Tibial nerve (tissue), 4 donors: ENCODE measurements around the gene MRS2. TPM values are rescaled to one million over a fixed set of nuclear protein-coding genes. Genes with fewer than 3 reads are reported as not detected.
A peak's percentile ranks its signal among the peaks of the same experiment; 100 is the strongest.
"Not testable (repeated sequence)": the region's sequence is repeated elsewhere in the genome, so short reads cannot be mapped to it uniquely, and the experiment has no call there.

Source experiments
- DNase-seq, 2 donors: peaks; one replicate each; pipeline ENCODE4 v3.0.0-alpha.2; 2019; ENCODE audit warnings: low spot score in 2 of 2
- H3K27ac ChIP-seq, 4 donors: fragments of 200-600 bp; sonication (generic) in 3 of 4; one replicate each; pipeline ENCODE4 v1.5.1; 2017 to 2019; ENCODE audit warnings: mild to moderate bottlenecking in 1 of 4
- H3K27me3 ChIP-seq, 2 donors: fragments of 200-600 bp; sonication (generic) in 1 of 2; one replicate each; pipeline versions ENCODE4 v1.5.1 to v1.6.0; 2017 to 2019
- H3K36me3 ChIP-seq, 3 donors: fragments of 200-600 bp; sonication (generic); one replicate each; pipeline ENCODE4 v1.5.1; 2018 to 2019
- H3K4me1 ChIP-seq, 4 donors: fragments of 200-600 bp; sonication (generic) in 3 of 4; one replicate each; pipeline ENCODE4 v1.5.1; 2017 to 2019
- H3K4me3 ChIP-seq, 4 donors: fragments of 200-600 bp; sonication (generic) in 3 of 4; one replicate each; pipeline ENCODE4 v1.5.1; 2017 to 2019; ENCODE audit warnings: mild to moderate bottlenecking in 1 of 4, moderate library complexity in 1 of 4
- H3K9me3 ChIP-seq, 4 donors: fragments of 200-600 bp; sonication (generic) in 3 of 4; one replicate each; pipeline ENCODE4 v1.5.1; 2017 to 2019
- EP300 ChIP-seq, 2 donors: sonication (generic); formaldehyde crosslinking; IDR thresholded peaks; one replicate each; pipeline ENCODE4 v1.6.1; 2017; ENCODE audit warnings: antibody characterized with exemption in 2 of 2, mild to moderate bottlenecking in 1 of 2
- POLR2A ChIP-seq, 2 donors: fragments of 450-650 bp; IDR thresholded peaks; one replicate each; pipeline ENCODE4 v1.6.1; 2017; ENCODE audit warnings: antibody characterized with exemption in 2 of 2, mild to moderate bottlenecking in 2 of 2, moderate library complexity in 2 of 2
- WGBS, 2 donors: methylation state at CpG; one replicate each; pipeline ENCODE4 v1.1.5; 2018; 5-methylcytosine and 5-hydroxymethylcytosine counted together
- total RNA-seq, 4 donors: library from RNA; depleted of rRNA; stranded (reverse); fragments of >200 nt; gene quantifications; one replicate each; pipeline ENCODE4 v1.1.0, GENCODE V29; 2016
- TF ChIP-seq, protein P1 (sequence below), 5 experiments: fragments of 200-600 bp in 3 of 5; fragments of 450-650 bp in 2 of 5; sonication (generic) in 3 of 5; IDR thresholded peaks; one replicate each; pipeline ENCODE4 v1.5.1; 2016 to 2019; ENCODE audit warnings: antibody characterized with exemption in 5 of 5, mild to moderate bottlenecking in 3 of 5, moderate library complexity in 2 of 5

The MRS2 gene
- total RNA-seq, 4 donors from 2014 or later: 22.8 to 36.1 (median 27.5) TPM

DNA sequence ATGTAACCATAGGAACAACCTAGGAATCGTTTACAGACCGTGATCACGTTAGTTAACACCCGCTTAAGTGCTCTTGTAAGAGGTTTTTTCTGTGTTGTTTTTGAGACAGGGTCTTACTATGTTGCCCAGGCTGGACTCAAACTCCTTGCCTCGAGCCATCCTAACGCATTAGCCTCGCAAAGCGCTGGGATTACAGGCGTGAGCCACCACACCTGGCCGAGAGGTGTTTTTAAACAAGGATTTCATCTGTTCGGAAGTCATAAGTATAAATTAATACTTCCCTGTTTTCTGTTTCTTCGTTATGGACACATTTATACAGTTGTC is 727 bp downstream of the MRS2 start:
- no peak for DNase-seq
- no peak for TF ChIP-seq POLR2A (IDR thresholded peaks at IDR 0.05)
- TF ChIP-seq, protein P1, sequence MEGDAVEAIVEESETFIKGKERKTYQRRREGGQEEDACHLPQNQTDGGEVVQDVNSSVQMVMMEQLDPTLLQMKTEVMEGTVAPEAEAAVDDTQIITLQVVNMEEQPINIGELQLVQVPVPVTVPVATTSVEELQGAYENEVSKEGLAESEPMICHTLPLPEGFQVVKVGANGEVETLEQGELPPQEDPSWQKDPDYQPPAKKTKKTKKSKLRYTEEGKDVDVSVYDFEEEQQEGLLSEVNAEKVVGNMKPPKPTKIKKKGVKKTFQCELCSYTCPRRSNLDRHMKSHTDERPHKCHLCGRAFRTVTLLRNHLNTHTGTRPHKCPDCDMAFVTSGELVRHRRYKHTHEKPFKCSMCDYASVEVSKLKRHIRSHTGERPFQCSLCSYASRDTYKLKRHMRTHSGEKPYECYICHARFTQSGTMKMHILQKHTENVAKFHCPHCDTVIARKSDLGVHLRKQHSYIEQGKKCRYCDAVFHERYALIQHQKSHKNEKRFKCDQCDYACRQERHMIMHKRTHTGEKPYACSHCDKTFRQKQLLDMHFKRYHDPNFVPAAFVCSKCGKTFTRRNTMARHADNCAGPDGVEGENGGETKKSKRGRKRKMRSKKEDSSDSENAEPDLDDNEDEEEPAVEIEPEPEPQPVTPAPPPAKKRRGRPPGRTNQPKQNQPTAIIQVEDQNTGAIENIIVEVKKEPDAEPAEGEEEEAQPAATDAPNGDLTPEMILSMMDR (IDR thresholded peaks at IDR 0.05): no peak
- TF ChIP-seq EP300 (IDR thresholded peaks at IDR 0.05): no peak
- H3K27me3 ChIP-seq: no peaks in the 10 kb centered on the region
- H3K9me3 ChIP-seq: no peaks in the 10 kb centered on the region
- 8% methylated on average over 12 of the region's 12 CpGs for WGBS, 2 donors
- peak overlapping the region; percentile 57 to 95 (median 88) for H3K4me3 ChIP-seq
- peaks cover 0 to 34% (median 2%) of the 10 kb centered on the region in 3 donors for H3K36me3 ChIP-seq
- peak overlapping the region; percentile 6 to 87 (median 72) for H3K27ac ChIP-seq
- peaks cover 0 to 39% (median 7%) of the 10 kb centered on the region in 4 donors for H3K4me1 ChIP-seq

DNA sequence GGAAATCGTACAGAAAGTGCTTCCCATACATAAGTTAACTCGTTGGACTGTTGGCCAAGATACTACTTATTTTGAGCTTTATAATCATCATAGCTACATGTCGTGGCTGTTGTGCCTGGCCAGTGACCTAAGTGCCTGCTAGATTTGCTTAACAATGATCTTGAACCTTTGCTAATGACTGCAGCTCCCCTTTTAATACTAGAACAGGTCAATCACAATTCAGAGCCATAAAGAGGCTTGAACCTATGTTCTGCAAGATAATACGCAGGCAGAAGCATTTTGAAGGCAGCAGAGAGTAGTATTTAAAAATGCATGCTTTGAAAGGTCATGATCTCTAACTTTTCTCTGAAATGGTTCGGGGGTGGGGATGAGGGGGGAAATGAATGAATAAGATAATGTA is 2.5 kb downstream of the MRS2 start:
- Histone ChIP-seq H3K27me3 (no peaks in the 10 kb centered on the region), H3K36me3 (peaks cover 0 to 47% (median 11%) of the 10 kb centered on the region in 3 donors), H3K4me1 (peaks cover 0 to 43% (median 7%) of the 10 kb centered on the region in 4 donors), H3K9me3 (no peaks in the 10 kb centered on the region), H3K27ac (no peak overlapping the region), H3K4me3 (no peak overlapping the region)
- 87 to 88% methylated on average over 5 of the region's 5 CpGs for WGBS, 2 donors
- no peak for TF ChIP-seq POLR2A (IDR thresholded peaks at IDR 0.05)
- TF ChIP-seq, protein P1 (IDR thresholded peaks at IDR 0.05): no peak
- TF ChIP-seq EP300 (IDR thresholded peaks at IDR 0.05): no peak
- no peak for DNase-seq

DNA sequence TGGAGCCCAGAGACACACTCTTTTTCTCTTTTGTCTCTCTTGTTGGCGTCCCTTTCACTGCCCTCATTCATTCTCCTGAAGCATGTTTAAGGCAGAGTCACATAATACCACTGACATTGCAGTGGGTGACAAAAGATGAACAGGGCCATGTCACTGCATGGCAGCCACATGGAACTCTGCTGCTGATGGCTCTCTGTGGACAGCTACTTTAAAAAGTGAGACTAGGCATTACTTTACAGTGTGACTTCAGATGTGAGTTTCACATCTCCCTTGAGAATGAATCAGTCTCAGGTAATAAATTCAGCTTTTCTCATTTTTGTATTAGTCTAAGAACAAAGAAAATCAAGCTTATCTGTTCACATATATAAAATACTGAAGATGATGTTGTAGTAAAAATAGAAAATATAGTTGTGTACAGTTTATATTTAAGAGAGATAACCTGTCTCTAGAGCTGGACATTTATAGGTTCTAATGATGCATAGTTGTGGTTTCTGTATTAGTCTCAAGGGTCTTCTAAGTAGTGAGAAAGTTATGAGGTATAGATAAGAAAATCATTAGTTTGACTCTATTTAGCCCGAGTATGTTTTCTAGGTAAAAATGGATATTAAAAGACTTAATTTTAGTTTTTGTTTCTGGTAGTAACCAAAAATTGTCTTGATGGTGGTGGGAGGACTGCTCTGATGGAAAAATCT is 6.1 kb downstream of the MRS2 start:
- no peak for DNase-seq
- H3K27ac ChIP-seq: no peak overlapping the region
- no peaks in the 10 kb centered on the region for H3K9me3 ChIP-seq
- no peak overlapping the region for H3K4me3 ChIP-seq
- TF ChIP-seq, protein P1 (IDR thresholded peaks at IDR 0.05): no peak
- TF ChIP-seq EP300 (IDR thresholded peaks at IDR 0.05) (no peak), POLR2A (IDR thresholded peaks at IDR 0.05) (no peak)
- peaks cover 2 to 79% (median 23%) of the 10 kb centered on the region in 3 donors for H3K36me3 ChIP-seq
- H3K4me1 ChIP-seq: peaks cover 0 to 19% (median 5%) of the 10 kb centered on the region in 4 donors
- H3K27me3 ChIP-seq: no peaks in the 10 kb centered on the region
- WGBS, 2 donors: 73 to 79% methylated on average over 2 of the region's 2 CpGs

DNA sequence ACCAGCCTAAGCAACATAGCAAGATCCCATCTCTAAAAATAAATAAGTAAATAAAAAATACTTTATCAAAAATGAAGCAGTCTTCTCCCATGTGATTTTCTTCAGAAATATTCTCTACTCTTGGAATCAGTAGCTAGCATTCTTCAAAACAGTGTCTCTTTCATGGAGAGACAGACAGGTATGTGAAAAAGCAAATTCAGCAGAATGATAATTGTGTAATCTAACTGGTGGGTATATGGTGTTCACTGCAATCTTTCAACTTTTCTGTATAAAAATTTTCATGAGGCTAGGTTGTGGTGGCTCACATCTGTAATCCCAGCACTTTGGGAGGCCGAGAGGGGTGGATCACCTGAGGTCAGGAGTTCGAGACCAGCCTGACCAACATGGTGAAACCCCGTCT is 7.9 kb downstream of the MRS2 start:
- TF ChIP-seq, protein P1 (IDR thresholded peaks at IDR 0.05): no peak
- TF ChIP-seq POLR2A (IDR thresholded peaks at IDR 0.05) (no peak), EP300 (IDR thresholded peaks at IDR 0.05) (no peak)
- H3K4me1 ChIP-seq: peaks cover 0 to 4% (median 0%) of the 10 kb centered on the region in 4 donors
- H3K27me3 ChIP-seq: no peaks in the 10 kb centered on the region
- H3K36me3 ChIP-seq: peaks cover 2 to 84% (median 23%) of the 10 kb centered on the region in 3 donors
- no peak overlapping the region for H3K4me3 ChIP-seq
- 89 to 93% methylated on average over 3 of the region's 3 CpGs for WGBS, 2 donors
- no peak for DNase-seq
- H3K9me3 ChIP-seq: no peaks in the 10 kb centered on the region
- H3K27ac ChIP-seq: no peak overlapping the region

DNA sequence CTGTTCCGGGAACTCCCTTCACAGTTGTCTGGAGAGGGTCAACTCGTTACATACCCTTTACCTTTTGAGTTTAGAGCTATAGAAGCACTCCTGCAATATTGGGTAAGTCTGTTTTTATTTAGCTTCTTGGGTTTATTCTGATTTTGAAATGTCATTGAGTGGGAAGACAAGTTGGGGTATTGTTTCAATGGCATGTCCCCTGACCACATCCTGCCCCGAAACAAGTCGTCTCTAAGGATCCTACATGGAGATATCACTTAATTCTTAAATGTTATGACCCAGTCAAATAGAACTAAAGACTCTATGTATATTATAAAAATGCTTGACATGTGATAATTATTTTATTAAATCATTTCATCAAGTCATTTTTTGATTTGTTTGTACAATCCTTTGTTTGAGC is 9.6 kb downstream of the MRS2 start:
- no peaks in the 10 kb centered on the region for H3K27me3 ChIP-seq
- no peak overlapping the region for H3K27ac ChIP-seq
- H3K36me3 ChIP-seq: peaks cover 2 to 88% (median 33%) of the 10 kb centered on the region in 3 donors
- TF ChIP-seq POLR2A (IDR thresholded peaks at IDR 0.05) (no peak), EP300 (IDR thresholded peaks at IDR 0.05) (no peak)
- TF ChIP-seq, protein P1 (IDR thresholded peaks at IDR 0.05): no peak
- DNase-seq: no peak
- H3K4me1 ChIP-seq: peaks cover 0 to 4% (median 0%) of the 10 kb centered on the region in 4 donors
- no peak overlapping the region for H3K4me3 ChIP-seq
- WGBS, 2 donors: 76 to 78% methylated on average over 4 of the region's 4 CpGs
- H3K9me3 ChIP-seq: no peaks in the 10 kb centered on the region

DNA sequence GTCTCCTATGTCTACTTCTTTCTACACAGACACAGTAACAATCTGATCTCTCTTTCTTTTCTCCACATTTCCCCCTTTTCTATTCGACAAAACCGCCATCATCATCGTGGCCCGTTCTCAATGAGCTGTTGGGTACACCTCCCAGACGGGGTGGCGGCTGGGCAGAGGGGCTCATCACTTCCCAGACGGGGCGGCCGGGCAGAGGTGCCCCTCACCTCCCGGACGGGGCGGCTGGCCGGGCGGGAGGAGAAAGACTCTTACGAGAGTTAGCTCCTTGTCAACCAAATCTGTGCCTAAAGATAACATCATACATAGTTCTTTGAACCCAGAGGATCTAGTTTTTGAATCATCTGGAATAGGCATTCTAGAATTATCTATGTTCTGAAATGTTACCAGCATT is 11.8 kb downstream of the MRS2 start:
- H3K27me3 ChIP-seq, H3K4me3 ChIP-seq, H3K9me3 ChIP-seq, H3K4me1 ChIP-seq, H3K27ac ChIP-seq, DNase-seq: not testable (repeated sequence)
- 94 to 98% methylated on average over 15 of the region's 15 CpGs for WGBS, 2 donors
- H3K36me3 ChIP-seq: peaks cover 2 to 92% (median 29%) of the 10 kb centered on the region in 3 donors
